OCI-LY1 (cell line): Measurements from ENCODE around the gene FTMT.
"Not testable (repeated sequence)": the region's sequence is repeated elsewhere in the genome, so short reads cannot be mapped to it uniquely, and the experiment has no call there.

Experiments
- CTCF ChIP-seq: fragments of 200-600 bp; sonication (generic), shearing (Covaris generic); IDR thresholded peaks from 2 replicates; pipeline ENCODE4 v1.5.1; 2017; ENCODE audit warnings: mild to moderate bottlenecking, antibody characterized with exemption, low read length, moderate library complexity, mixed read lengths
- EZH2 ChIP-seq: fragments of 200-600 bp; sonication (generic), shearing (Covaris generic); IDR thresholded peaks from 2 replicates; pipeline ENCODE4 v1.8.0; 2017; ENCODE audit warnings: borderline replicate concordance, mixed run types, mild to moderate bottlenecking, antibody characterized with exemption, low read length, moderate library complexity, mixed read lengths

GRCh38 chr5:121805251-121805650, 46.4 kb upstream of the FTMT start:
- TF ChIP-seq CTCF, EZH2: not testable (repeated sequence)
